Liver (tissue), 3 donors: ENCODE measurements around the gene LPGAT1.

ENCODE experiments used
- CTCF ChIP-seq: fragments of 150-350 bp; IDR thresholded peaks from 2 replicates; pipeline ENCODE4 v1.5.1; 2017; ENCODE audit warnings: improper control_type of control experiment, low read depth, low read length; ENCODE audit not compliant: missing input control
- HNF4A ChIP-seq, 2 donors: conservative IDR thresholded peaks; 2 replicates each; pipeline ENCODE4 v1.6.1; 2016; ENCODE audit warnings: antibody characterized with exemption in 2 of 2, mild to moderate bottlenecking in 2 of 2
- donor health status: healthy.
- donor health status: healthy.

- no peak for TF ChIP-seq HNF4A (conservative IDR thresholded peaks at IDR 0.05)
- no peak for TF ChIP-seq CTCF
Observed at GRCh38 chr1:211713231-211713630, 117.3 kb downstream of the LPGAT1 start.
